Neural cell (in vitro differentiated cells): Measurements from ENCODE around the gene NFE2L1.

Experiments used
- EP300 ChIP-seq: fragments of 450-650 bp; conservative IDR thresholded peaks from 2 replicates; pipeline ENCODE4 v1.6.1; 2014; ENCODE audit warnings: antibody characterized with exemption, mild to moderate bottlenecking, moderate library complexity; ENCODE audit not compliant: poor library complexity, severe bottlenecking
- EZH2 ChIP-seq: fragments of 200-600, 300-800 bp; shearing (Covaris generic), sonication (generic); IDR thresholded peaks from 2 replicates; pipeline ENCODE4 v1.6.1; 2014; ENCODE audit warnings: antibody characterized with exemption, low read length, borderline replicate concordance, mild to moderate bottlenecking; ENCODE audit not compliant: insufficient read depth, poor library complexity, severe bottlenecking
- MXI1 ChIP-seq: fragments of 450-650 bp; conservative IDR thresholded peaks from 2 replicates; pipeline ENCODE4 v1.6.1; 2014; ENCODE audit warnings: antibody characterized with exemption, mild to moderate bottlenecking; ENCODE audit not compliant: poor library complexity, severe bottlenecking
- POLR2AphosphoS5 ChIP-seq: IDR thresholded peaks from 2 replicates; pipeline ENCODE4 v1.6.1; 2012
- RAD21 ChIP-seq: fragments of 450-650 bp; conservative IDR thresholded peaks from 2 replicates; pipeline ENCODE4 v1.6.1; 2014; ENCODE audit warnings: antibody characterized with exemption, mild to moderate bottlenecking, moderate library complexity
- REST ChIP-seq: IDR thresholded peaks from 2 replicates; pipeline ENCODE4 v1.6.1; 2012; ENCODE audit warnings: borderline replicate concordance
- TAF1 ChIP-seq: IDR thresholded peaks from 2 replicates; pipeline ENCODE4 v1.6.1; 2012; ENCODE audit warnings: low read depth
- TF ChIP-seq, protein P1 (sequence below): fragments of 450-650 bp; IDR thresholded peaks from 2 replicates; pipeline ENCODE4 v1.5.1; 2014; ENCODE audit warnings: antibody characterized with exemption, mild to moderate bottlenecking, moderate library complexity; ENCODE audit not compliant: poor library complexity, severe bottlenecking

GRCh38 chr17:48084932-48085331, 36.8 kb downstream of the NFE2L1 start:
- TF ChIP-seq, protein P1, sequence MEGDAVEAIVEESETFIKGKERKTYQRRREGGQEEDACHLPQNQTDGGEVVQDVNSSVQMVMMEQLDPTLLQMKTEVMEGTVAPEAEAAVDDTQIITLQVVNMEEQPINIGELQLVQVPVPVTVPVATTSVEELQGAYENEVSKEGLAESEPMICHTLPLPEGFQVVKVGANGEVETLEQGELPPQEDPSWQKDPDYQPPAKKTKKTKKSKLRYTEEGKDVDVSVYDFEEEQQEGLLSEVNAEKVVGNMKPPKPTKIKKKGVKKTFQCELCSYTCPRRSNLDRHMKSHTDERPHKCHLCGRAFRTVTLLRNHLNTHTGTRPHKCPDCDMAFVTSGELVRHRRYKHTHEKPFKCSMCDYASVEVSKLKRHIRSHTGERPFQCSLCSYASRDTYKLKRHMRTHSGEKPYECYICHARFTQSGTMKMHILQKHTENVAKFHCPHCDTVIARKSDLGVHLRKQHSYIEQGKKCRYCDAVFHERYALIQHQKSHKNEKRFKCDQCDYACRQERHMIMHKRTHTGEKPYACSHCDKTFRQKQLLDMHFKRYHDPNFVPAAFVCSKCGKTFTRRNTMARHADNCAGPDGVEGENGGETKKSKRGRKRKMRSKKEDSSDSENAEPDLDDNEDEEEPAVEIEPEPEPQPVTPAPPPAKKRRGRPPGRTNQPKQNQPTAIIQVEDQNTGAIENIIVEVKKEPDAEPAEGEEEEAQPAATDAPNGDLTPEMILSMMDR: no peak
- TF ChIP-seq EP300: no peak
- no peak for TF ChIP-seq EZH2
- no peak for TF ChIP-seq POLR2AphosphoS5
- TF ChIP-seq RAD21: no peak
- no peak for TF ChIP-seq TAF1
- no peak for TF ChIP-seq MXI1
- no peak for TF ChIP-seq REST
